ENCODE data around the gene AKAP5.

AKAP5 gene, protein sequence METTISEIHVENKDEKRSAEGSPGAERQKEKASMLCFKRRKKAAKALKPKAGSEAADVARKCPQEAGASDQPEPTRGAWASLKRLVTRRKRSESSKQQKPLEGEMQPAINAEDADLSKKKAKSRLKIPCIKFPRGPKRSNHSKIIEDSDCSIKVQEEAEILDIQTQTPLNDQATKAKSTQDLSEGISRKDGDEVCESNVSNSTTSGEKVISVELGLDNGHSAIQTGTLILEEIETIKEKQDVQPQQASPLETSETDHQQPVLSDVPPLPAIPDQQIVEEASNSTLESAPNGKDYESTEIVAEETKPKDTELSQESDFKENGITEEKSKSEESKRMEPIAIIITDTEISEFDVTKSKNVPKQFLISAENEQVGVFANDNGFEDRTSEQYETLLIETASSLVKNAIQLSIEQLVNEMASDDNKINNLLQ

DNA sequence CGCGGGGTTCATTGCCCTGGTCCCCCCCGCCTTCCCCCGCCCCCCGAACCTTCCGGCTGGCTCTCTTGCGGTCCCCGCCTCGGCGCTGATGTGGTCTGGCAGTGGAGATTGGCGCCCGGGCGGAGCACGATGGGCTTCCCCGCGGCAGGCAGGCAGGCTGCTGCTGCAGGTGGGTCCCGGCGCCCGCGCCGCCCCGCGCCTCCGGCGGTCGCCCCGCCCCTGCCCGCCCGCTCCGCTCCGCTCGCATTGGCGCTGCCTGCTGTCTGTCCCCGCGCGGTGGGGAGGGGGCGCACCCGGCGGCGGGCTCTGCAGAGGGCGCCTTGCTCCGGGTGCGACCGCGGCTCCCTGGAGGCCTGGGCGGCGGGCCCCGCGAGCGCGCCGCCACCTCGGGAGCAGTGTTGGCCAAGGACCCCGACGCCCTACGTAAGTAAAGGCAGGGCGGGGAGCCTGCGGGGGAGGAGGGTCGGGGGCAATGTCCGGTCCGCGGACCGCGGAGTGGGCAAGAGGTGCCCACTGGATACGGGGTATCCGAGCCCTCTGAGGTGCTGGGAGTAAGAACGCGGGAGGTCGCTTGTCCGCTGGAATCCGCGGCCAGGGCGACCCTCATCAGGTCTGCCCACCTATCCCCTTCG, at the start of gene AKAP5:
Gene AKAP5, plus strand, starts transcription at position 309 of the 632 bp plus-strand sequence. CDS start 2,896 bp downstream, outside the sequence.
- peak; percentile 33 to 43 for DNase-seq (ENCODE audit: low read depth in 2 of 2)

DNA sequence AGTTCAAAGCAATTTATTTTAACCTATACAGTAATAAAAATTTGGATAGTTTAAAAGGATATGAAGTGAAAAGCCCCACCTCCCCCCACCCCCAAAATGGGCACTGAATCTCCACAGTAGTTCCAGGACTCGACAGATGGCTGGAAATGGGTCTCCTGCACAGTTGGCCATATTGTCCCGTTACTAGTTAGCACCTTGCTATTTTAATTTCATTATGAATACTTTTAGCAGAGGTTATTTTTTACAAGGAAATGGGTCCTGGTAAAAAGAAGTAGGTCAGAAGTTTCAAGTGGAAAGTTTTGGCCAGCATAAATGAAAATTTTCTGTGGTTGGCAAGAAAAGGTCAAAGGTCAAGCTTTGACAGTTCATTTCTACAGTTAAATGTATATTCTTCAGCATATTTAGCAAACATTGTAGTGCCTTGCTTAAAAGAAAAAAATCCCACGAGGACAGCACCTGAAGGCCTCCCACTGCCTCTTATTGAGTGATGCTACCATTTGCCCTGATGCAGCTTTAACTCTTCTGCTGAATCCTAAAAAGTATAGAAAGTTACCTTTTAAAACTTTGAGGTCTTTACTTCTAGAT, 48.9 kb upstream of the AKAP5 start:
- no peak for DNase-seq (ENCODE audit: low read depth in 2 of 2)

DNA sequence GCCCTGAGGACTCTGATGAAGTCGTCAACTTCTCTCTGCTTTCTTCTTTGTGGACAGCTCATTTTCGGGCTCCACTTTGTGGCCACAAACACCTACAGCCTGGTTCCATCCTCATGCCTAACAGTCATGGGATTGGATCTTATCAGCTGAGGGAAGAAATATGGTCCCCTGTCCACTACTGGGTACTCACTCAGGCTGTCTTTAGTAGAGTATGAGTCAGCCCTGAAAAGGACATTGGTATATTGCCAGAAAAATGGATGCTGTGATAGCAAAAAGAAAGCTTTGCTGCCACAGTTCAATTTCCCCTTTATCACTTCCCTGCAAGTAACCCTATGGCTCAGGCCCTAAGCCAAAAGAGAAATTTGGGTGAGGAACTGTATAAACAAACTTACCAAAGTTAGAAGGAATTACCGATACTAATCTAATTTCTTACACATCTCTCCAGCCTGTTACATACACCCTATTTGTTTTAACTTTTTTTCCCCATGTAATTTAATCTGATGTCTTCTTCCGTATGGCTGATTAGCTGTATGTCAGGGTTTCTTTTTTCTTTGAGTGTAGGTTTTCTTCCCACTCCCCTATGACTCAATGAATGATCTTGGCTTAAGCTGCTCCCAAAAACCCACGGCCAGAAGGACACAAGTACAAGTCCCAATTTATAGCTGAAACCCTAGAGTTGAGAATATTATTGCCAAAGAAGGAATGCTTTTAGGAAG, 48.1 kb upstream of the AKAP5 start:
- DNase-seq (ENCODE audit: low read depth in 2 of 2): no peak

DNA sequence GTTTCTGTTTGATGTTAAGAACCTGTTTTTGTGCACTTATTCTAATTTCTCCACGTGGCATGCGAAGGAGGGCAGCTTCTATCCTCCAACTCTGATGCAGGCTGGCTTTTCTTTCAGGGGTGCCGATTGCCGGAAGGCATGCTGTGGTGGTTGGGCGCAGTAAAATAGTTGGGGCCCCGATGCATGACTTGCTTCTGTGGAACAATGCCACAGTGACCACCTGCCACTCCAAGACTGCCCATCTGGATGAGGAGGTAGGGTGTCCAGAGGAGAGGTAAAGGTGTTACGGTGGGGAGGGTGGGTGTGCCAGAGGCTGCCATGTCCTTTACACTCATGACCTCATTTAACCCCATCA, 47.6 kb upstream of the AKAP5 start:
- no peak for DNase-seq (ENCODE audit: low read depth in 2 of 2)

DNA sequence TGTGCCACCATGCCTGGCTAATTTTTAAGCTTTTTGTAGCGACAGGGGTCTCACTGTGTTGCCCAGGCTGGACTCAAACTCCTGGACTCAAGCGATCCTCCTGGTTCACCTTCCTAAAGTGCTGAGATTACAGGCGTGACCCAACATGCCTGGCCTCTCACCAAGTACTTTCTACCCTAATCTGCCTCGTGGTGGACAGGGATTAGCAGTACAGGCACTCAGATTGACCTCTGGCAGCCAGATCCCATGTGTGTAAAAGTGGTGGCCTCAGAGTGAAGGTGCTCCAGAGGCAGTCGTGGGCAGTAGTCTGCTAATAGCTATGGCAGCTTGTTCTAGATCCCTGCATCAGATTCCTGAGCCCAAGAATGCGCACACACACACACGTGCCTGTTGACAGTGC, 46.3 kb upstream of the AKAP5 start:
- no peak for DNase-seq (ENCODE audit: low read depth in 2 of 2)

DNA sequence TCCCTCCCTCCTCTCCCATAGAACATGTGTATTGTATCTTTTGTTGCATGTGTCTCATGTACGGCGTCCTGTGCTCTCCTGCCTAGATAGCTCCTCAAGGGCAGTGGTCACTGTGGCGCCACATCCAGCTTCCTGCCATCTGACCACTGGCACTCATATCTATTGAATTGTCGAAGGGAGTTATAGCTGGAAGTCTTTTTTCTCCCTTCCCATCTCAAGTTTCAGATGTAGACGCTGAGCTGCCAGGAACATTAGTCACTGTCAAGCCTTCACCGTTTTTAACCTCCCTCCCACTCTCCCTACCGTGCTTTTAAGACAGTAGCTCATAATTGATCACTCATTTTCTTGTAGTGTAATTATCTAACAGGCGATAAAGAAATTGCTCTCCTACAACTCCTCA, 44.1 kb upstream of the AKAP5 start:
- DNase-seq (ENCODE audit: low read depth in 2 of 2): no peak

DNA sequence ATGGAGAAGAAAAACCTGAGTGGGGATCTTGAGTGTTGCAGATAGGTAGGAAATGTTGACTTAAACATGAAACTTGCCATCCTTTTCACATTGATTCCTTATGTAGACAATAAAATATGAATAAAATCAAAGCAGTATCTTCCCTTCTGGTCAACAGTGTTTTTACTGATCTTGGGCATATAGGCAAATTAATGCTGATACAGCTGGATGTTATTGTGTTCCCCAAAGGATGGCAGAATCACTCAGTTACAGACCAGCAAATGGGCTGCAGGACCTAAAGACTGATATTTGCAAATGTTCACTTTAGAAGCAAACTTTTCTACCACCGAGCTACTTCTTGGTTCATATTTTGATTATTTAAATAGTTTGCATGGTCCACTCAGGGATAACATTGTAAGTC, 43.3 kb upstream of the AKAP5 start:
- DNase-seq (ENCODE audit: low read depth in 2 of 2): no peak

DNA sequence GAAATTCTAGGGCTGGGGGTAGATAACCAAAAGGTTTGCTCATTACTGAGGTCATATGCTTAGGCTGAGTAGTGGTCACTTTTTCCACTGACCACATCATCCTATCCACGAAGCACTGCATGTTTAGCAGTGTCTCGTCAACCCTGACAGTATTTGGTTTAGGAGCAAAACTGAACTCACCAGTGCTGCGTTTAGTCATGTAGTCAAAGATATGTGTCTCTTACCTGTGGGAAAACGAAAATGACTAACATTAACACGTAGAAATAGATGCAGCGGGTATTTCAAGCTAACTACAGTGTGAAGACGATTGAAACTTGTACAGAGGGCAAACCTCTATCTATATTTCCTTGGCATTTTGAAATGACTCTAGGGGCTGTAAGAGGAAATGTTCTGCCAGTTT, 42.5 kb upstream of the AKAP5 start:
- DNase-seq (ENCODE audit: low read depth in 2 of 2): no peak

DNA sequence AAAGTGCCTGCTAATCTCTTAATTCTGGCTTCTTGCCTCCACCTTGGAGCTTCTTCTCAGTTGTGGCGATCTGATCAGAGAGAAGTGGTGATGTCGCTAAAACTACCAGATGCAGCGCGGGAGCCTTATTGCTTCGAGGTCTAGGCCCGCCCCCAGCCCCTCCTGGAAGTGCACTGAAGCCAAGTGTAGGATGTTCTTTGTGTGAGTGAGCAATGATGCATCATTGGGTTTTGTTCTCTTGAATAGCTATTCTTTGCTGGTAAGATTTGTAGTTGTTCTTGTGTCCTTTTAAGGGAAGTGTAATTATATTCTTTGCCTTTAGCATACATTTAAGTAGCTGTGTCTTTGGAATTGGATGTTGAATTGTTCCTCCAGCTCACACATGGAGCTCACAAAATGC, 41.3 kb upstream of the AKAP5 start:
- no peak for DNase-seq (ENCODE audit: low read depth in 2 of 2)

DNA sequence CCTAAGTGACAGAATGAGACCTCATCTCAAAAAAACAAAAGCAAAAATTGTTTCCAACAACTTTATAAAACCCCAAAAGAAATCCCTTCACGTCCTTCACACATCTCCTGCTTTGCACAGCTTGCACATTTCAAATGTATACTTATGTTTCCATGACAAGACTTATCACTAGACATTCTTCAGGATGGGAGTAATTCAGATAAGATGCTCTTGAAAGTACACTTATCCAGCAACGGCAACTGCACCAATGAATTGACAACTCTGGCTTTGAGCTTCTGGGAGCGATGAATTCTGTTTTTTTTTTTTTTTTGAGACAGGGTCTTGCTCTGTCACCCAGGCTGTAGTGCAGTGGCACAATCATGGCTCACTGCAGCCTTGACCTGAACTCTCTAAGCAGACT, 30.8 kb upstream of the AKAP5 start:
- DNase-seq (ENCODE audit: low read depth in 2 of 2): no peak

DNA sequence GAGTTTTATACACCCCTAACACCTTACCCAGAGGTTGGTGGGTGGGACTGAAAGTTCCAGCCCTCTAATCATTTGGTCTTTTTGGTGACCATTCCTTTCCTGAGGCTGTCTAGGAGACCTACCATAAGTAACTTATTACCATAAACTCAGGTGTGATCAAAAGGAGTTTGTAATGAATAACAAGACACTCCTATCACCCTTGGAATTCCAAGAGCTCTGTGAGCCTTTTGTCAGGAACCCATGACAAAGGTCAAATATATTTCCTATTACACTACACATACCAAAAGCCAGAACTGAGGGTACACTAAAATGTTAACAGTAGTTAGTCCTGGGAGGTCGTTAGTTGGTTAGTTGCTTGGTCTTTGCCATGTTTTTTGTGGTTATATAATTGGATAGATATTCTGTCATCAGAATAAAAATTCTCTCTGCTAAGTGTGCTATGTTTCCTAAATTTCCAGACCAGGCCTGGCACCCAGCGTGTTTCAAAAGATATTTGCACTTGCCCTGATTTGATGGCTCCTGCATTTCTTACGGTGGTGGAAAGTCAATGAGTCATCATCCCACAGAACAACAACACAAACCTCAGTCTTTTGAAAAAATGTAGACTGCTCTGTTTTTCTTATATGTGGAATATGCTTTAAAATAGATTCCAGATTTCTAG, 27.0 kb upstream of the AKAP5 start:
- no peak for DNase-seq (ENCODE audit: low read depth in 2 of 2)

DNA sequence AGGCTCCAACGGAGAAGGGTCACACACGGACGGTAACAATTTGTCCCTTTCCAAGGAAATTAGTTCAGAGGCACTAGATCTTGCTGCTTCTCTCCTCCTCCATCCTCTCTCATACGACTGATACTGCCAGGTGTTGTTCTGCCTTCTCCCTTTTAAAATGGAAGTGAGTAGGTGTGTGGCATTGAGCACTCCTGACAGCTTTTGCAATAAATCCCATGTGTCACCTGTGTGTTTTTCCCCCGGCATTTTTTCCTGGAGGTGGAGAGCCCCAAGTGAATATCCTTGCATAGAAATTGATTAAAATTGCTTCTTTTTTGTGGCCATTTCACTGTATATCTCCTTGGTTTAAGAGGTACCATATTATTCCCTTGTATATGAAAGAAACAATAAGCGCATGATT, 26.2 kb upstream of the AKAP5 start:
- no peak for DNase-seq (ENCODE audit: low read depth in 2 of 2)

DNA sequence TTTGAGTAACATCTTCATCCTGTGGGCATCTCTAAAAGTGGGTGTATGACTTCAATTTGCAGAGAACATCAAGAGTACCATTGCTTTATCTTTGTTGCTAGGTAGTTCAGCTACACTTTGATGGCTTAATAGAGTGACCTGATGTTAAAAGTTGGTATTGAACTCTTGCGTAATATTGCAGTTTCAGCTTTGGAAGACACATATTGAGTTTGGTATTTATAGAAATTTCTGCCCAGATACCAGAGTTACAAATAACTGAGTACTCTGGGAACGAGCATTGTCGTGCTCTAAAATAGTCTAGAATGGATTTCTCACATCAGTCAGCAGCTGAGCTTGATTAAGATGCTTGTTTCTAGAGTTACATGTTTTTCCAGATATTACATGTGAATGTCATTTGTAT, 24.8 kb upstream of the AKAP5 start:
- no peak for DNase-seq (ENCODE audit: low read depth in 2 of 2)

DNA sequence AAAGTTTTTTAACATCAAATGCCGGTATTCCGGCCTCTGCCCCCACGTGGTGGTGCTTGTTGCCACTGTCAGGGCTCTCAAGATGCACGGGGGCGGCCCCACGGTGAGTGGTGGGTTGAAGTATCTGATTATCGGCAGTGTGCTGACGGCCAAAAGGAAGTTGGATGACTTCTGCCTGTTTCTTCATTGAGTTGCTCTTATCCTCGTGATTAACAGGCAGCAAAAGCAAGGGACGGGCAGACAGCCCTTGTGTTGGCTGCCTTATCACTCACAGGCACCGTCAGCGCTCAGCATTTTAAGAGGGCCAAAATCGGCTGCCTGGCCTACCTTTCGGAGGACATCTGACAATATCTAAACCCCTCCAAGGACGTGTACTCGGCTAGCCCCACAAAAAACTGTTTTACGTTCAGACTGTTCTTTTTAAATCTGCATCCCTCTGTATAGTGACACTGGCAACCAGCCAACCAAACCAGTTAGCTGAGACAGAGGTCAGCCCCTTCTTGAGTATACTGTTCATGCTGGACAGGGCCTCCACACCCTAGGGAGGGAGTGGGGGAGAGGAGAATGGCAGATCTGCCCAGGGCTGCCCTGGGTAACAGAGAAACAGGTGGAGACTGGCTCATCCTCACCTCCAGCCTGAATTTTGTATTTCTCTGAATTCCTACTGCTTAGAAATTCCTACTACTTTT, 22.9 kb upstream of the AKAP5 start:
- DNase-seq (ENCODE audit: low read depth in 2 of 2): no peak

DNA sequence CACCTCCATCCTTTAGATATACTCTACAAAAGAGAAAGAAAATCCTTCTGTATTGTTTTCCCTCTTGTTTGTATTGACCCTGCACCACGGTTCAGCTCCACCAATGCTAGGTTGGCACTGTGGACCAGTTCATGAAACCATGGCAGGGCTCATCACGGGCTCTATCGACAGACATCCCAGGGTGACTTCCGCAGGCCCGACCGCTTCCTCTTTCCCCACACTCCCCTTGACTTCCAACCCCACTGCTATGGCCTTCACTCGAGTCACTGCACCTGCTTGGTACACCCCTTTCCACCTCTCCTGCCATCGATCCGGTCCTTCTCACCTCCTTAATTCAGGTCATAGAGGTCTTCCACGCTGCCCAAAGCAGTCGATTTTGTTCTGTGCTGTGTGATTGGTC, 21.2 kb upstream of the AKAP5 start:
- DNase-seq (ENCODE audit: low read depth in 2 of 2): no peak

DNA sequence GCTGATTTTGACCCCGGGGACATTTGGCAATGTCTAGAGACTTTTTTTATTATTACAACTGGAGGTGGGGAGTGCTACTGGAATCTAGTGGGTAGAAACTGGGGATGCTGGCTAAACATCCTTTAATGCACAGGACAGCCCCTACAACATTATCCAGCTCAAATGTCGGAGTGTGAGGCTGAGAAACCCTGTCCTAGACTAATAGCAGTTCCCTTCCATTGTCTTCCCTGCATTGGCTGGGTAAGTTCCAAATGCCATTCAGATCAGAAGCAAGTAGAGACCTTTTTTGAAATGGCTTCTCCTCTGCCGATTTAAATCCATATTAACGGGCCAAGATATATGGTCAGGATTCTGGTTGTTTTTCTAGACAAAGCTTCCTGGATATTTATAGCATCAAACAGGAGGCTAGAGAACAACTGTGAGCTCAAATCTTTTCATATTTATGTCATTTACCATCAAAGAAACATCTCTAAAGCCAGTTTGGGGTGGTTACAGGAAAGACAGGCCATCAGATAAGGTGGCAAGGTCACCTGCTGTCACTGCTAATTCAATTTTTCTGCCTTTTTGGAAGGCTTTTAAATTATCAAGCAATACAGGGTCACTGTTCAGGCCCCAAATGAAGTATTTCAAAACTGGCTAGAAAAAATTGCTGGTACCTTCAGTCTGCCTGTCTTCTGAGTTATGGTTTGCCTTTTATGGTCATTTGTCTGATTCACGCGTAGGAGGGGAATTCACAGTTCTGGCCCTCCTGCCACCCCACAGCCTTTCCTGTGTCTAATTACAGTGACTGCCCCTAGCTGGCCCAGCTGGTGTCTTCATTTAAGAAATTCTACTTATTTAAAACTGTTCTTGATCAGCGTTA, 20.1 kb upstream of the AKAP5 start:
- peak in 1 of 2 donors; percentile 7 for DNase-seq (ENCODE audit: low read depth in 2 of 2)

DNA sequence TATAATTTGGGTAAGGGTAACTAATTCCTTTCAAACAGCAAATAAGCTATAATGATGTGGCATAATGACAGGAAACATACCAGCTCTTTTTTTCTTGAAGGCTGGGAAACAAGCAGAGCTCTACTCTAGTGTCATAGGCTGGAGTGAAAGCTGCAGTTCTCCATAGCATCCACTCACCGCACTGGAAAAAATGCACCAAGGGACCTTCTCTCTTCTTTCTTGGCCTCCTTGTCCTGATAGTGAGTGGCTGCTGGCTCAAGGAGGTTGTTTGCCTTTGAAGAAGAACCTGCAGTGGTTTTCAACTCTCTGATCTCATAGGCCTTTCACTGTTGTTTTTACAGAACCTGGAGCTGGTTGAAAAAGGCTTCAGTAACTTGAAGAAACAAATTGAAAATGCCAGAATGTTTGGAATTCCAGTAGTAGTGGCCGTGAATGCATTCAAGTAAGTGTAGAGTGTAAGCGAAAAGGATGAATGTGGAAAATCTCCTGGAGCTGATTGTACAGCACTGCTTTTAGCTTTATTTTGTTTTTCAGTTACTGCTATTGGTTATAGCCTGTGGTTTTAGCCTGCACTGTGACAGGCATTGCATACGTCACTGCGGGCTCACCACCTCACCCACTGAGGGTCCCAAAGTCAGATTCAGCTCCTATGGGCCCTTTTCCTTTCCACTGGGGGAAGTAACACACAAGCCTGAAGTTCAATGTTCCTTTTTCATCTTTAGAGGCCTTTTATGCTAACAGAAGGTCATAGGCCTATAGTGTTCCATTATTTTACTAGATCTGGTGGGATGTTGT, 17.2 kb upstream of the AKAP5 start:
- no peak for DNase-seq (ENCODE audit: low read depth in 2 of 2)

DNA sequence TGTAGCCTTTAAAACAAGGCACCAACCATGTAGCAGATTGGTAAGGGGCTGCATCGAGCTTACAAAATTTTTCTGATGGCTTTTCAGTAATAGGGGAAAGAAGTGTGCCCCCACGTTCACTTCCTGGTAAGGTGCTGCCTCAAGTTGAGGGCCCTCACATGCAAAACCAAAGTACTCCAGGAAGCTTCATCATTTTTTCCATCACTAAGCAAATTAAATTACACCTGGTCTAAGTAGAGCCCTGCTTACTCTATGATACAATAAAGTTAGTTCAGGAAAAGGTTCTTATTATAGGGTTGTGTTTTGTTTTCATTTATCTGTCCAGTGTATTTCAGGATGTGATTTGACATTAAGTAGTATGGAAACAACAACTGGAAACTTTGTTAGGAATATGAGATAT, 15.0 kb upstream of the AKAP5 start:
- DNase-seq (ENCODE audit: low read depth in 2 of 2): no peak

DNA sequence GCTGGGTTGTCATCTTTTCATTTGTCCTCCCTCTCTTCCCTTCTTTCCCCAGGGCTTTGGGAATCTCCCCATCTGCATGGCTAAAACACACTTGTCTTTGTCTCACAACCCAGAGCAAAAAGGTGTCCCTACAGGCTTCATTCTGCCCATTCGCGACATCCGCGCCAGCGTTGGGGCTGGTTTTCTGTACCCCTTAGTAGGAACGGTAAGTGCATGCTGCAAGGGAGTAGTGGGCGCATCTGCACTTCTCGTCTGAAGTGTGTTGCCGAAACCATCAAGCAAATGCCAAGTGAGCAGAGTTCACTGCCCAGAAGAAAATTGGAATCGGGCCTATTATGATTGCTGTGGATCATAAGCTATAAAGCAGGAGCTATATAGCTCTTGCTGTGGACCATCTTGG, 10.6 kb upstream of the AKAP5 start:
- DNase-seq (ENCODE audit: low read depth in 2 of 2): no peak
